ENCODE measurements around the gene HIP1R. TPM values are rescaled to one million over a fixed set of nuclear protein-coding genes. Genes with fewer than 3 reads are reported as not detected.

Gene HIP1R
- polyA plus RNA-seq, 3 donors, result 0.09 to 0.60 TPM; not detected in 1

DNA sequence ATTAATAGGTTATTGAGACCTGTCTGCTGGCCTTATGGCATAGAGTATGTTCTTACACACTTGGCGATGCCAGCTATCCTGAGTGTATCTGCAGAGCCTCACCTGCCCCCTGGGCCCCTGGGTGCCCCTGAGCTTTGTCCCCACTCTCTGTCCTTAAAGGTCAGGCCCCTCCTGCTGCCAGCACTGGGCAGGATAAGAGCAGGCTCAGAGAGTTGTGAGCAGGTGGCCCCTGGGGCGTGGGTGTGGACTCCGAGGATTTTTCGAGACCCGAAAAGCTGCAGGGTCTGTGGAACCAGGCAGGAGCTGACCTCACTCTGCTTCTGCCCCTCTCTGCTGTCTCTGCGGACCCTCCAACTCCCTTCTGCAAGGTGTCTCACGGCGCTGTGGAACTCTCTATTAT lies 8.2 kb downstream of the HIP1R start:
- Histone ChIP-seq H4K20me1 (ENCODE audit: insufficient read depth, low read length) (no peaks in the 10 kb centered on the region), H3K4me1 (ENCODE audit: control insufficient read depth in 1 of 2, insufficient read depth in 2 of 2, low read length in 2 of 2) (no peaks in the 10 kb centered on the region), H3K27me3 (ENCODE audit: control insufficient read depth in 2 of 2, insufficient read depth in 2 of 2, low read length in 2 of 2) (peaks cover under 1 to 4% of the 10 kb centered on the region in 2 donors), H3K79me2 (ENCODE audit: insufficient read depth, low read length) (no peaks in the 10 kb centered on the region), H3K9ac (ENCODE audit: insufficient read depth, low read length, poor library complexity, severe bottlenecking) (no peak overlapping the region), H3K4me3 (replicated peaks in 1 of 3; ENCODE audit: low read depth in 2 of 3, low read length in 3 of 3) (no peak overlapping the region), H2AFZ (ENCODE audit: insufficient read depth, low read depth, low read length, poor library complexity, severe bottlenecking) (no peak overlapping the region), H3K36me3 (replicated peaks in 1 of 2; ENCODE audit: control insufficient read depth in 1 of 2, insufficient read depth in 2 of 2, low read length in 2 of 2) (no peaks in the 10 kb centered on the region), H3K27ac (ENCODE audit: low read depth in 1 of 2, low read length in 2 of 2) (no peak overlapping the region), H3K9me3 (replicated peaks in 1 of 2; ENCODE audit: control insufficient read depth in 1 of 2, insufficient read depth in 1 of 2, low read length in 2 of 2) (no peaks in the 10 kb centered on the region), H3K4me2 (replicated peaks; ENCODE audit: extremely low read depth, low read length, poor library complexity, severe bottlenecking) (no peak overlapping the region)
- intact Hi-C loops (cut with micrococcal nuclease), result no loop called here
- Mint-ChIP-seq H3K9me3 (peaks cover 0 to 3% (median 0%) of the 10 kb centered on the region in 7 donors), H3K27me3 (ENCODE audit: low read depth in 3 of 3) (peaks cover 5 to 20% (median 6%) of the 10 kb centered on the region in 3 donors), H3K4me3 (no peak overlapping the region), H3K4me1 (no peaks in the 10 kb centered on the region), H3K36me3 (peaks cover 0 to 1% of the 10 kb centered on the region in 2 donors), H3K27ac (peak overlapping the region in 1 of 7 donors; percentile 84)
- WGBS (ENCODE audit: insufficient coverage), result 91% methylated on average over 8 of the region's 8 CpGs
- no peak for DNase-seq
- TF ChIP-seq, protein P1, sequence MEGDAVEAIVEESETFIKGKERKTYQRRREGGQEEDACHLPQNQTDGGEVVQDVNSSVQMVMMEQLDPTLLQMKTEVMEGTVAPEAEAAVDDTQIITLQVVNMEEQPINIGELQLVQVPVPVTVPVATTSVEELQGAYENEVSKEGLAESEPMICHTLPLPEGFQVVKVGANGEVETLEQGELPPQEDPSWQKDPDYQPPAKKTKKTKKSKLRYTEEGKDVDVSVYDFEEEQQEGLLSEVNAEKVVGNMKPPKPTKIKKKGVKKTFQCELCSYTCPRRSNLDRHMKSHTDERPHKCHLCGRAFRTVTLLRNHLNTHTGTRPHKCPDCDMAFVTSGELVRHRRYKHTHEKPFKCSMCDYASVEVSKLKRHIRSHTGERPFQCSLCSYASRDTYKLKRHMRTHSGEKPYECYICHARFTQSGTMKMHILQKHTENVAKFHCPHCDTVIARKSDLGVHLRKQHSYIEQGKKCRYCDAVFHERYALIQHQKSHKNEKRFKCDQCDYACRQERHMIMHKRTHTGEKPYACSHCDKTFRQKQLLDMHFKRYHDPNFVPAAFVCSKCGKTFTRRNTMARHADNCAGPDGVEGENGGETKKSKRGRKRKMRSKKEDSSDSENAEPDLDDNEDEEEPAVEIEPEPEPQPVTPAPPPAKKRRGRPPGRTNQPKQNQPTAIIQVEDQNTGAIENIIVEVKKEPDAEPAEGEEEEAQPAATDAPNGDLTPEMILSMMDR (IDR thresholded peaks at IDR 0.05), result no peak

DNA sequence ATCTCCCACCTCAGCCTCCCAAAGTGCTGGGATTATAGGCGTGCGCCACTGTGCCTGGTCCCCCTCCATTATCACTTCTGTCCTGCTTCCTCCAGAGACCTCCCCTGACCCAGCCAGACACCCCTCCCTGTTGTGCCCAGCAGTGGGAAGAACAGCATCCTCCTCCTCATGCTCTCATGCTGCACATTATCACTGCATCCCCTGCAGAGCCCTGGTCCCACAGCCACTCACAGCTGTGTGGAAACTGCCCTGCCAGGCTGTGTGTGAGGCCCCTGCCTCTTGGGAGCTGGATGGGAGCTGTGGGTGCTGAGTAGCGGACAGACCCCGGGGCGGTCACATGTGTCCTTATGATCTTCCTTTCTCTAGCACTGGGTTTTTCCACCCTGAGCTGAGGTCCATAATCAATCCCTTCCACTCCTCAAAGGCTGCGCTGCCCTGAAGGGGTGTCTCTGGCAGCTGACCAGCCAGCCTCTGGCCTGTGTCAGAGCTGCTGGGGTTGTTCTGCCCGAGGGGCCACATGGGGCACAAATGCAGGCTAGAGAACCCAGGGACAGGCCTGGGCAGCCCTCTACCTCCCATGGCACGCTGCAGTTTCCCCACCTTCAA lies 9.2 kb downstream of the HIP1R start:
- 96% methylated on average over 7 of the region's 8 CpGs for WGBS (ENCODE audit: insufficient coverage)
- no peaks in the 10 kb centered on the region for H3K4me1 Mint-ChIP-seq
- H3K27ac ChIP-seq (ENCODE audit: low read depth in 1 of 2, low read length in 2 of 2), result no peak overlapping the region
- H4K20me1 ChIP-seq (ENCODE audit: insufficient read depth, low read length), result no peaks in the 10 kb centered on the region
- H3K4me1 ChIP-seq (ENCODE audit: control insufficient read depth in 1 of 2, insufficient read depth in 2 of 2, low read length in 2 of 2), result no peaks in the 10 kb centered on the region
- H3K9me3 Mint-ChIP-seq, result no peaks in the 10 kb centered on the region
- peak overlapping the region in 1 of 7 donors; percentile 15 for H3K27ac Mint-ChIP-seq
- H3K27me3 Mint-ChIP-seq (ENCODE audit: low read depth in 3 of 3), result peaks cover 0 to 10% (median 1%) of the 10 kb centered on the region in 3 donors
- intact Hi-C loops (cut with micrococcal nuclease), result no loop called here
- no peak overlapping the region for H3K4me2 ChIP-seq (replicated peaks; ENCODE audit: extremely low read depth, low read length, poor library complexity, severe bottlenecking)
- H3K79me2 ChIP-seq (ENCODE audit: insufficient read depth, low read length), result no peaks in the 10 kb centered on the region
- no peak overlapping the region for H3K4me3 ChIP-seq (replicated peaks in 1 of 3; ENCODE audit: low read depth in 2 of 3, low read length in 3 of 3)
- no peaks in the 10 kb centered on the region for H3K9me3 ChIP-seq (replicated peaks in 1 of 2; ENCODE audit: control insufficient read depth in 1 of 2, insufficient read depth in 1 of 2, low read length in 2 of 2)
- no peaks in the 10 kb centered on the region for H3K36me3 Mint-ChIP-seq
- no peaks in the 10 kb centered on the region for H3K36me3 ChIP-seq (replicated peaks in 1 of 2; ENCODE audit: control insufficient read depth in 1 of 2, insufficient read depth in 2 of 2, low read length in 2 of 2)
- DNase-seq, result no peak
- H3K4me3 Mint-ChIP-seq, result no peak overlapping the region
- H3K27me3 ChIP-seq (ENCODE audit: control insufficient read depth in 2 of 2, insufficient read depth in 2 of 2, low read length in 2 of 2), result no peaks in the 10 kb centered on the region
- no peak overlapping the region for H3K9ac ChIP-seq (ENCODE audit: insufficient read depth, low read length, poor library complexity, severe bottlenecking)
- TF ChIP-seq, protein P1 (IDR thresholded peaks at IDR 0.05), result no peak
- no peak overlapping the region for H2AFZ ChIP-seq (ENCODE audit: insufficient read depth, low read depth, low read length, poor library complexity, severe bottlenecking)

Data from CD14-positive monocyte (primary cell).